ENCODE measurements around the gene ZMYND8.
"Not testable (repeated sequence)": the region's sequence is repeated elsewhere in the genome, so short reads cannot be mapped to it uniquely, and the experiment has no call there.

- TF ChIP-seq CTCF (IDR thresholded peaks at IDR 0.05; ENCODE audit: low read length); EZH2 (optimal IDR thresholded peaks at IDR 0.05; ENCODE audit: low read depth, low read length): not testable (repeated sequence)
Measured at GRCh38 chr20:47260540-47261126, 95.9 kb downstream of the ZMYND8 start.
